Vagina (tissue), 2 donors: Measurements from ENCODE around the gene PLXNA1.

Source experiments
- POLR2A ChIP-seq, 2 donors: fragments of 450-650 bp; IDR thresholded peaks; one replicate each; pipeline ENCODE4 v1.6.1; 2017; ENCODE audit warnings: antibody characterized with exemption in 2 of 2, mild to moderate bottlenecking in 2 of 2, moderate library complexity in 2 of 2
- POLR2AphosphoS5 ChIP-seq, 2 donors: sonication (generic); formaldehyde crosslinking; IDR thresholded peaks; one replicate each; pipeline ENCODE4 v1.9.0; 2017; ENCODE audit warnings: antibody characterized with exemption in 2 of 2, mild to moderate bottlenecking in 2 of 2, low read depth in 1 of 2; ENCODE audit not compliant: insufficient read depth in 1 of 2
- TF ChIP-seq, protein P1 (sequence below), 3 experiments: fragments of 450-650 bp in 2 of 3; fragments of 200-600 bp in 1 of 3; sonication (generic) in 1 of 3; IDR thresholded peaks; one replicate each; pipeline ENCODE4 v1.5.1; 2017 to 2019; ENCODE audit warnings: antibody characterized with exemption in 3 of 3, mild to moderate bottlenecking in 2 of 3, moderate library complexity in 2 of 3

DNA sequence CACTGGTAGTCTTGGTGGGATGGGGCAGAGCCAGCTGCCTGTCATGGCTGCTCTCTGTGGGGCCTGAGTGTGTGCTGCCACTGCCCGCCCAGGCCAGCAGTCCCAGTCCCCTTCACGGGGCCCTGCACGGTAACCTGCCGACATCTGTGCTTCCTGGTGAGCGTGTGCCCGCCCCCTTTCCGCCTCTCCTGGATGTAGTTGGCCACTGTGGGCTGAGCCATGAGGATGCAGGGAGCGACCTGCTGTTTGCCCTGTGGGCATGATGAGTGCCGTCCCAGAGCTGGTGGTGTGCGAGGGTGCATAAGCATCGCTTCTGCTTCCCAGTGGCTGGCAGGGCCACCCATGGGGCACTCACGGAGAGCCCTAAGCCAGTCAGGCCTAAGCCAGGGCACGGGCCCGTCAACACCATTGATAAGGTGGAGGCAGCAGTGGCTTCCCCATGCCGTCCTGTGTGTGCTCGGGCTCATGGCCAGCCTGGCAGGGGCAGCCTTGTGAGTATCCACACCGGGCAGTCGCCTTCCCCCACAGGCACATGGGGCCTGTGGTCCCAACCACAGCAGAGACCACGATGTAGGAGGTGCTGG lies 14.6 kb downstream of the PLXNA1 start:
- TF ChIP-seq POLR2A (IDR thresholded peaks at IDR 0.05) (no peak), POLR2AphosphoS5 (IDR thresholded peaks at IDR 0.05; ENCODE audit: insufficient read depth in 1 of 2, low read depth in 1 of 2) (no peak)
- TF ChIP-seq, protein P1, sequence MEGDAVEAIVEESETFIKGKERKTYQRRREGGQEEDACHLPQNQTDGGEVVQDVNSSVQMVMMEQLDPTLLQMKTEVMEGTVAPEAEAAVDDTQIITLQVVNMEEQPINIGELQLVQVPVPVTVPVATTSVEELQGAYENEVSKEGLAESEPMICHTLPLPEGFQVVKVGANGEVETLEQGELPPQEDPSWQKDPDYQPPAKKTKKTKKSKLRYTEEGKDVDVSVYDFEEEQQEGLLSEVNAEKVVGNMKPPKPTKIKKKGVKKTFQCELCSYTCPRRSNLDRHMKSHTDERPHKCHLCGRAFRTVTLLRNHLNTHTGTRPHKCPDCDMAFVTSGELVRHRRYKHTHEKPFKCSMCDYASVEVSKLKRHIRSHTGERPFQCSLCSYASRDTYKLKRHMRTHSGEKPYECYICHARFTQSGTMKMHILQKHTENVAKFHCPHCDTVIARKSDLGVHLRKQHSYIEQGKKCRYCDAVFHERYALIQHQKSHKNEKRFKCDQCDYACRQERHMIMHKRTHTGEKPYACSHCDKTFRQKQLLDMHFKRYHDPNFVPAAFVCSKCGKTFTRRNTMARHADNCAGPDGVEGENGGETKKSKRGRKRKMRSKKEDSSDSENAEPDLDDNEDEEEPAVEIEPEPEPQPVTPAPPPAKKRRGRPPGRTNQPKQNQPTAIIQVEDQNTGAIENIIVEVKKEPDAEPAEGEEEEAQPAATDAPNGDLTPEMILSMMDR (IDR thresholded peaks at IDR 0.05) = no peak
